NB4 (cell line): ENCODE measurements around the gene GPS2.

Experiments
- POLR2A ChIP-seq: IDR thresholded peaks from 2 replicates; pipeline ENCODE4 v1.6.1; 2011; ENCODE audit warnings: mild to moderate bottlenecking; ENCODE audit not compliant: insufficient read length; ENCODE audit errors: extremely low read depth
- TF ChIP-seq, protein P1 (sequence below): IDR thresholded peaks from one replicate; pipeline ENCODE4 v1.5.1; 2012; ENCODE audit warnings: low read depth, low read length
- TF ChIP-seq, protein P2 (sequence below): IDR thresholded peaks from 2 replicates; pipeline ENCODE4 v1.6.1; 2011; ENCODE audit warnings: low read depth, low read length

DNA sequence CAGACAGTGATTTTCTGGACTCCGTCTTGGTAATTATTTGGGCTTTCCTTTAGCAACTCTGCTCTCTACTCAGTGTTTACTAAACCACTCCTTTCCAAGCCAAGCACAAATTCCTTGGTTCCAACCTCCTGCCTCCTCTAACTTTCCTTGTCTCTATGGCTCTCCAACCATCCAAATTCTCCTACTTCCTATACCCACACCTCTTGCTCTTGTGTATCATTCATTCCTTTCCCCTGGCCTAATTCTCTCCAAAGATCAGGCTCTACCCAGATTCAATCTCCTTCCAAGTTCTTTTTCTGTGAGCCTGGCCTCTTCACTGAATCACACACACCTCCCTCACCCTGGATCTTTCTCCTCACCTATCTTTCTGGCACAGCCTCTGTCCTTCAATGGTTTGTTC, 12.8 kb upstream of the GPS2 start:
- TF ChIP-seq, protein P1, sequence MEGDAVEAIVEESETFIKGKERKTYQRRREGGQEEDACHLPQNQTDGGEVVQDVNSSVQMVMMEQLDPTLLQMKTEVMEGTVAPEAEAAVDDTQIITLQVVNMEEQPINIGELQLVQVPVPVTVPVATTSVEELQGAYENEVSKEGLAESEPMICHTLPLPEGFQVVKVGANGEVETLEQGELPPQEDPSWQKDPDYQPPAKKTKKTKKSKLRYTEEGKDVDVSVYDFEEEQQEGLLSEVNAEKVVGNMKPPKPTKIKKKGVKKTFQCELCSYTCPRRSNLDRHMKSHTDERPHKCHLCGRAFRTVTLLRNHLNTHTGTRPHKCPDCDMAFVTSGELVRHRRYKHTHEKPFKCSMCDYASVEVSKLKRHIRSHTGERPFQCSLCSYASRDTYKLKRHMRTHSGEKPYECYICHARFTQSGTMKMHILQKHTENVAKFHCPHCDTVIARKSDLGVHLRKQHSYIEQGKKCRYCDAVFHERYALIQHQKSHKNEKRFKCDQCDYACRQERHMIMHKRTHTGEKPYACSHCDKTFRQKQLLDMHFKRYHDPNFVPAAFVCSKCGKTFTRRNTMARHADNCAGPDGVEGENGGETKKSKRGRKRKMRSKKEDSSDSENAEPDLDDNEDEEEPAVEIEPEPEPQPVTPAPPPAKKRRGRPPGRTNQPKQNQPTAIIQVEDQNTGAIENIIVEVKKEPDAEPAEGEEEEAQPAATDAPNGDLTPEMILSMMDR: no peak
- TF ChIP-seq, protein P2, sequence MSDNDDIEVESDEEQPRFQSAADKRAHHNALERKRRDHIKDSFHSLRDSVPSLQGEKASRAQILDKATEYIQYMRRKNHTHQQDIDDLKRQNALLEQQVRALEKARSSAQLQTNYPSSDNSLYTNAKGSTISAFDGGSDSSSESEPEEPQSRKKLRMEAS: no peak
- no peak for TF ChIP-seq POLR2A
